NCI-H2107 treated with DMSO at 0.1 percent for 48 hours (cell line): Measurements from ENCODE around the gene CFAP100.

ENCODE experiments used
- DNase-seq: peaks from one replicate; lab custom pipeline; 2025; ENCODE audit not compliant: unreplicated experiment; lab: John Stamatoyannopoulos, UW

Gene CFAP100

GRCh38 chr3:126394179-126394976, at the start of gene CFAP100:
Gene CFAP100 (plus strand): TSS chr3:126394909. CDS start chr3:126396001, 1,092 bp downstream.
- no peak for DNase-seq

- DNase-seq = no peak
Observed at GRCh38 chr3:126345231-126345630, 49.5 kb upstream of the CFAP100 start.

GRCh38 chr3:126345641-126346460, 48.9 kb upstream of the CFAP100 start:
- no peak for DNase-seq

GRCh38 chr3:126346466-126346865, 48.2 kb upstream of the CFAP100 start:
- DNase-seq = no peak

GRCh38 chr3:126347543-126348161, 47.1 kb upstream of the CFAP100 start:
- DNase-seq = no peak

- DNase-seq = no peak
Observed at GRCh38 chr3:126348308-126348920, 46.3 kb upstream of the CFAP100 start.

GRCh38 chr3:126349071-126349470, 45.6 kb upstream of the CFAP100 start:
- DNase-seq = no peak

- DNase-seq = no peak
Observed at GRCh38 chr3:126349611-126350501, 44.9 kb upstream of the CFAP100 start.

- no peak for DNase-seq
Observed at GRCh38 chr3:126350502-126351085, 44.1 kb upstream of the CFAP100 start.

GRCh38 chr3:126351086-126351770, 43.5 kb upstream of the CFAP100 start:
- no peak for DNase-seq

GRCh38 chr3:126351771-126352475, 42.8 kb upstream of the CFAP100 start:
- no peak for DNase-seq

GRCh38 chr3:126352476-126353454, 41.9 kb upstream of the CFAP100 start:
- peak; percentile 41 for DNase-seq

GRCh38 chr3:126353694-126354321, 40.9 kb upstream of the CFAP100 start:
- DNase-seq = no peak

- DNase-seq = peak; percentile 30
Observed at GRCh38 chr3:126354776-126355175, 39.9 kb upstream of the CFAP100 start.

GRCh38 chr3:126355251-126355650, 39.5 kb upstream of the CFAP100 start:
- peak; percentile 70 for DNase-seq

- DNase-seq = peak; percentile 20
Observed at GRCh38 chr3:126355777-126356372, 38.8 kb upstream of the CFAP100 start.
